Activated T-cell treated with anti-CD3 and anti-CD28 coated beads, Interleukin-2, amount 50 U/mL, for 48 hours (primary cell): ENCODE data around the gene OR14I1.
A peak's percentile ranks its signal among the peaks of the same experiment; 100 is the strongest.
"Not testable (repeated sequence)": the region's sequence is repeated elsewhere in the genome, so short reads cannot be mapped to it uniquely, and the experiment has no call there.

Experiments used
- DNase-seq, 2 experiments: peaks; one replicate each; pipeline ENCODE4 v3.0.0-alpha.2; 2020

The OR14I1 gene

DNA sequence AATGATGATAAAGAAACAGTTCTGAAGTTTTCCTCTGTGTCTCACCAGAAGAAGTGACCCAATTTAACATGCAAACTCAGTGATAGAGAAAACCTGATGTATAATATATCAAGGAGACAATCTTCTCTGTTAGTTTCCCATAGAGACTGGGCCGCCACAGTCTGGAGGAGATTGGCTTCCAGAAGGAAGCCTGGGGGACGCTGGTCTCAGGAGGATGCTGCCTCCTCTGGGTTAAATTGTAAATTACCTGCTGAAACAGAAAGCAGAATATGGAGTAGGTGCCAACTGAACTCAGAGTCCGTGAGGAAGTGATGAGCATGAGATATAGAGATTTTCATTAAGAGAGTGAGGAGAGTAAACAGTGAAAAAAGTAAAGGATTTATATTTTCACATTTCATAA is 15.8 kb downstream of the OR14I1 start:
- peak in 1 of 2 experiments; percentile 22 for DNase-seq

DNA sequence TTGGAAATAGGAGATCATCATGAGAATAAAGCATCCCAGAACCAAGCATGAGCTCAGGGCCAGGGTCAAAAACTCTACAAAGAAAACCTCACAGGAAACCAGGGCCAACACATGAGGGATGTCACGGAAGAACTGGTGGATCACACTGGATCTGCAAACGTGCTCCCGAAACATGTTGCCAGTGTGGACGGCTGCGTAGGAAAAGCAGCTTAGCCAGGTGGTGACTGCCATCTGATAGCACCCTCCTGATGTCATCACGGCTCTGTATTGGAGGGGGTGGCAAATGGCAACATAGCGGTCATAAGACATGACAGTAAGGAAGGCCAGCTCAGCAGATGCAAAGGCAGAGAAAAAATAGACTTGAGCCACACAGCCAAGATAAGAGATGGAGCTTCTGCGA is 20.9 kb downstream of the OR14I1 start:
- no peak for DNase-seq

DNA sequence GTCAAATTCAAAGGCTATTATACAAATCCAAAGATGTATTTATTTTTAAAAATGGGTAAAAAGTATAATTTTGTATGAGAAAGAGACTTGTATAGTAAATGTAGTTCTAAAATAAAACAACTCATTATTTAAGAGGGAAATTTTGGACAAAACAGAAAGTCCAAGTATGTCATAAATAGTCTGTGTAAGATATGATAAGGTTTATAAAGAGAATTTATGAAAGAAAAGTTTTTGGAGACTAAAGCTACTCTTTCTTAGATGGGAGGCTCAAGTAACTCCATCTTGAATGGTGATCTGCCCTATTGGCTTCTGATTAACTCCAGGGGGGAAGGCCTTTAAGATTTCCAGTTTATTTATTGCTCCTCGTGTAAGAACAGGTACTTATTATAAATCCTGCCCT is 32.6 kb downstream of the OR14I1 start:
- no peak for DNase-seq

DNA sequence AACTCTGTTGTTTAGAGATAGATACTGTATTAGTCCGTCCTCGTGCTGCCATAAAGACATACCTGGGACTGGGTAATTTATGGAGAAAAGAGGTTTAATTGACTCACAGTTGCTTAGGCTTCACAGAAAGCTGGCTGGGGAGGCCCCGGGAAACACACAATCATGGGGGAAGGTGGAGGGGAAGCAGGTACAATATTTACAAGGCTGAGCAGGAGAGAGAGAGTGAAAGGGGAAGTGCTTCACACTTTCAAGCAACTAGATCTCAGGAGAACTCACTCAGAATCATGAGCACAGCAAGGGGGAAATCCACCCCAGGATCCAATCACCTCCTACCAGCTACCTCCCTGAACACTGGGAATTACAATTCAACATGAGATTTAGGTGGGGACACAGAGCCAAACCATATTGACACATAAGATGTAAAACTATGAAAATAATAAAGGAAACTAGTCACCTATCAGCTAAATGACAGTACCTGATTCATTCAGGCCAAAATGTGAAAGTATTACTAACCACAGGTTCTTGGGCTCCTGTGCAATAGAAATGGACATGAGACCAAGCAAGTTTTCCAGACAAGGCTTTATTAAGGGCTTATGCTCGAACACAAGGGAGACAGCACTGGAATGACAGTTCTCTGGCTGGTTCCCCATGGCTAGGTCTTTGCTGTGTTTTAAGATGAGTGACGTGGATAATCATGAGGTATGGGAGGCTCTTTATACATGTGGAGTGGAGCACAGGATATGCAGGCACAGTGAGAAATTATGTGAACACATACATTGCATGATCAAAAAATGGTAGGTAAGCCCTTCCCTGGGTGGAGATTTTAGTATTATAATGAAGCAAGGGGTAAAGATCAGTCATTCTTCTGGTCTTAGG is 38.9 kb downstream of the OR14I1 start:
- DNase-seq, result not testable (repeated sequence)

DNA sequence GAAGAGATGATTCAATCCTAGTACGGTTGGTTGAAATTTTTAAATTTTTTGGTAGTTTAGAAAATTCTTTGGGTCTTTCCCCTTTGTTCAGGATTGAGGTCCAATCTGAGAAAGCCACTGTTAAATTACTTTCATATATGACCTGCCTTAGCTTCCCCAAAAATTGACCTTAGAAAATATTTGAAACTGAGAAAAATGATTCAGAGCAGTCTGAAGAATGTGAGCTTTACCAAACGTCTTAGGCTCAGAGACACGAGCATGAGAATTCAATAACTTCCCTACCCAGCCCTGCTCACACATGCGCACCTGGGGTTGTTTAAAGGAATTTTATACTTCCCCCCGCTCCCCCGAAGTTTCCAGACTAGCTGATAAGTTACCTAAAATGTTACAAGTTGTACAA is 45.8 kb downstream of the OR14I1 start:
- DNase-seq, result not testable (repeated sequence)

DNA sequence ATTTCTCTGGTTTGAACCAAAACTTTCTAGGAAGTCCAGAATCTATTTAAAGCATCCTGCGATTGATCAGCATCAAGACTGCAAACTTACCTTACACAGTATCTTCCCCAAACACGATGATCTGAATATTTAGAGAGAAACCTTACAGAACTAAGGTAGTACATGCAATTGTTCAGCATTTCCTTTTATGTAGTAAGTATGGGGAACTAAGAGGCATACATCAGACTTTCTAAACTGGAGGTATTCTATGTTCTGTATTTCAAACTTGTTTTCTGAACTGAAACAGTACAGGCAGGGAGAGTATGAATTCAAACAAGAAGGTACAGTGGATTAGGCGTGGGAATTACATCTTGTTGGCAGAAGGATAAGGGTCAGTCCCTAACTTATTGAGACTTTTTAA is 47.2 kb downstream of the OR14I1 start, which contains the start of gene OR2T27:
Gene OR2T27, minus strand, starts transcription at position 175 of the 400 bp plus-strand sequence. CDS start 4,644 bp downstream, outside the sequence.
- not testable (repeated sequence) for DNase-seq
